HG03066 (cell line): ENCODE data around the gene RNLS.

Source experiments
- ATAC-seq: cut with Tn5 transposase; IDR thresholded peaks from one replicate; pipeline ENCODE4 v1.9.1; 2021; ENCODE audit warnings: low read depth; ENCODE audit not compliant: unreplicated experiment

RNLS gene

GRCh38 chr10:88401671-88402347 is 181.3 kb downstream of the RNLS start:
- ATAC-seq, result no peak

- no peak for ATAC-seq
Measured at GRCh38 chr10:88399240-88399639, 183.9 kb downstream of the RNLS start.

GRCh38 chr10:88395677-88396076 is 187.4 kb downstream of the RNLS start:
- no peak for ATAC-seq

- ATAC-seq, result peak; percentile 87
Measured at GRCh38 chr10:88392222-88392621, 190.9 kb downstream of the RNLS start.

- ATAC-seq, result no peak
Measured at GRCh38 chr10:88390041-88390440, 193.1 kb downstream of the RNLS start.

GRCh38 chr10:88389456-88389855 is 193.7 kb downstream of the RNLS start:
- no peak for ATAC-seq

- ATAC-seq, result no peak
Measured at GRCh38 chr10:88388324-88388723, 194.8 kb downstream of the RNLS start.

GRCh38 chr10:88386821-88387773 is 196.0 kb downstream of the RNLS start:
- peak; percentile 53 for ATAC-seq

GRCh38 chr10:88386204-88386788 is 196.8 kb downstream of the RNLS start:
- peak; percentile 38 for ATAC-seq

- peak; percentile 65 for ATAC-seq
Measured at GRCh38 chr10:88385601-88386203, 197.4 kb downstream of the RNLS start.

GRCh38 chr10:88383276-88383675 is 199.8 kb downstream of the RNLS start:
- ATAC-seq, result no peak

- ATAC-seq, result no peak
Measured at GRCh38 chr10:88382699-88383098, 200.4 kb downstream of the RNLS start.

- ATAC-seq, result no peak
Measured at GRCh38 chr10:88379575-88379974, 203.5 kb downstream of the RNLS start.

GRCh38 chr10:88377510-88377909 is 205.6 kb downstream of the RNLS start:
- no peak for ATAC-seq

GRCh38 chr10:88374392-88375175 is 208.5 kb downstream of the RNLS start:
- no peak for ATAC-seq

GRCh38 chr10:88372881-88373592 is 210.1 kb downstream of the RNLS start:
- ATAC-seq, result no peak

GRCh38 chr10:88372051-88372715 is 210.9 kb downstream of the RNLS start:
- no peak for ATAC-seq

GRCh38 chr10:88370713-88371112 is 212.4 kb downstream of the RNLS start:
- ATAC-seq, result no peak

GRCh38 chr10:88366772-88367171 is 216.3 kb downstream of the RNLS start:
- ATAC-seq, result no peak
